ENCODE data around the gene LRRC4B.
"Not testable (repeated sequence)": the region's sequence is repeated elsewhere in the genome, so short reads cannot be mapped to it uniquely, and the experiment has no call there.

Gene LRRC4B, protein sequence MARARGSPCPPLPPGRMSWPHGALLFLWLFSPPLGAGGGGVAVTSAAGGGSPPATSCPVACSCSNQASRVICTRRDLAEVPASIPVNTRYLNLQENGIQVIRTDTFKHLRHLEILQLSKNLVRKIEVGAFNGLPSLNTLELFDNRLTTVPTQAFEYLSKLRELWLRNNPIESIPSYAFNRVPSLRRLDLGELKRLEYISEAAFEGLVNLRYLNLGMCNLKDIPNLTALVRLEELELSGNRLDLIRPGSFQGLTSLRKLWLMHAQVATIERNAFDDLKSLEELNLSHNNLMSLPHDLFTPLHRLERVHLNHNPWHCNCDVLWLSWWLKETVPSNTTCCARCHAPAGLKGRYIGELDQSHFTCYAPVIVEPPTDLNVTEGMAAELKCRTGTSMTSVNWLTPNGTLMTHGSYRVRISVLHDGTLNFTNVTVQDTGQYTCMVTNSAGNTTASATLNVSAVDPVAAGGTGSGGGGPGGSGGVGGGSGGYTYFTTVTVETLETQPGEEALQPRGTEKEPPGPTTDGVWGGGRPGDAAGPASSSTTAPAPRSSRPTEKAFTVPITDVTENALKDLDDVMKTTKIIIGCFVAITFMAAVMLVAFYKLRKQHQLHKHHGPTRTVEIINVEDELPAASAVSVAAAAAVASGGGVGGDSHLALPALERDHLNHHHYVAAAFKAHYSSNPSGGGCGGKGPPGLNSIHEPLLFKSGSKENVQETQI

DNA sequence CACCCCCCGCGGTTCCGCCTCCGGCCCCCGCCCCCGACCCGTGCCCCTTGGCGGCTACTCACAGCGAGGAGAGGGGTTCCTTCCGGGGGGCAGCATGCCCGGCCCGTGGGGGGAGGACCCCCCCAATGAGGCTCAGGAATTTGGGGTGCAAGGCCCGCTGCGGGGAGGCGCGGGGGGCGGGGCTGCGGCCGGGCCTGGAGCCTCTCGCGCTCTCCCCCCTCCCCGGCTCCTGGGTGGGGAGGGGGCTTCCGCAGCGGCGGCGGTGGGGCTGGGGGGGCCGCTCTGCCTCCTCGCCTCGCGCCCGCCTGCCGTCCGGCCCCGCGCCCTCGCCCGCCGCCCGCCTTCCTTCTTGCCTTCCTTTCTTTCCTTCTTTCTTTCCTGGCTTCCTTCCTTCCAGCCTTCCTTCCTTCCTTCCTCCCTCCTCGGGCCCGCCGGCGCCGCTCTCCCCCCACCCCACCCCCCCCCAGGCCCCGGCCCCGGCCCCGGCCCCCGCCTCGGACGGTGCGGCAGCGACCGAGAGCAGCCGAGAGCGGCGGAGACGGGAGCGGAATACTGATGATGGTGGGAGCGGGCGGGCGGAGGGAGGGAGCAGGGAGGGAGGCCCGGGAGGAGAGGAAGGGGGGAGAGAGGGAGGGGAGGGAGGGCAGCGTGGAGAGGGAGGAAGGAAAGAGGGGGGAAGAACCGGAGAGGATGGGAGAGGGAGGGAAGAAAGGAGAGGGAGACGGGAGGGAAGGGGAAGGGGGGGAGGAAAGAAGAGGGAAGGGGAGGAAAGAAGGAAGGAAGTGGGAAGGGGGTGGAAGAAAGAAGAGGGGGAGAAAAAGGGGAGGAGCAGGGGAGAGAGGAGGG is at the start of gene LRRC4B:
TSS of gene LRRC4B (minus strand) at position 554 of the 846 bp plus-strand sequence. CDS start 19,597 bp downstream, outside the sequence.
- Mint-ChIP-seq H3K27me3 (peaks cover 40% of the 10 kb centered on the region), H3K4me1 (peaks cover 15% of the 10 kb centered on the region), H3K4me3 (peak within 1 kb of the TSS; percentile 21), H3K36me3 (peaks cover 2% of the 10 kb centered on the region), H3K27ac (no peak within 1 kb of the TSS), H3K9me3 (no peaks in the 10 kb centered on the region)
- DNase-seq (ENCODE audit: low spot score in 2 of 2) (no peak), ATAC-seq (ENCODE audit: low read depth) (no peak)

- not testable (repeated sequence) for H3K9me3 Mint-ChIP-seq; H3K27ac Mint-ChIP-seq; H3K4me3 Mint-ChIP-seq; H3K27me3 Mint-ChIP-seq; ATAC-seq (ENCODE audit: low read depth); H3K4me1 Mint-ChIP-seq; DNase-seq (ENCODE audit: low spot score in 2 of 2); H3K36me3 Mint-ChIP-seq
Measured at GRCh38 chr19:50612504-50613404, 44.5 kb upstream of the LRRC4B start.

DNA sequence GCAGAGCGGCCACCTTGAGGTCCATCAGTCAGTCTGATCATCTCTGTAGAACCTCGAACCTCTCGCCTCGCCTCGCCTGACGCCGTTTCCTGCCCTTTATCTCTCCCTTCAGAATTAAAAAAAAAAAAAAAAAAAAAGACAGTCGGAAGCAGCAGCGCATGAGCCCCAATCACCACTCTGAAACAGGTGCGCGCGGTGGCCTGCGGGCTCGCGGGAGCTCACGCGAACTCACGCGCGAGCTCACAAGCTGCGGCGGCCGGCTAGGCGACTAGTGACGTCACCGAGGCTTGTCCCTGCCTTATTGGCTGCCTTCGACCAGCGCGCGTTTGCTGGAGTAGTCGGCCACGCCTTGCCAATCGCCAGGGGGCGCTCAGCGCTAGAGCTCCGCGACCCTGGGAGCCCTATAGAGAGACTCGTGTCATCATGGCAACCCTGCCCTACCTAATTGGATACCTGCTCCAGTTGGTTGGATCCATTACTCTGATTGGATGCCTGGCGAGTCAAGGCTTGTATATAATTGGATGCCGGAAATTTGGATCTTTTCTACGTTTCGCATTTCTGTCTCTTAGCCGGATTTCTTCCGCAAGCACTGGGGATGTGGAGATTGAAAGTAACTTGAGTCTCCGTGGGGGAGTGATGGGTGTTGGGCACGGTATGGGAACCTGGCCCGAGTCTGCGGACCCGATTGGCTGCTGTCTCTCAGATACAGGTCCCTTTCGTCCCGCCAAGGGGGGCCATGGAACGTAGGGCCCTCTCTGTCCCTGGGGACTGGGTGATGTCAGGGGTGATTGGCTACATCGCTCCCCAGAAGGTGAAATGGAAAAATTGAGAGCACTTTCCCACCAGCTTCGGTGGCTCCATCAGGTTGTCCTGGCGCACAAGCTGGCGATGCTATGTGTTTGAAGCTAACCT is 39.9 kb upstream of the LRRC4B start:
- DNase-seq (ENCODE audit: low spot score in 2 of 2) (peak; percentile 33 to 48), ATAC-seq (ENCODE audit: low read depth) (peak; percentile 80)
- Mint-ChIP-seq H3K36me3 (peaks cover 5% of the 10 kb centered on the region), H3K27me3 (peaks cover 12% of the 10 kb centered on the region), H3K27ac (no peak overlapping the region), H3K9me3 (peaks cover 12% of the 10 kb centered on the region), H3K4me3 (no peak overlapping the region), H3K4me1 (peaks cover 8% of the 10 kb centered on the region)

DNA sequence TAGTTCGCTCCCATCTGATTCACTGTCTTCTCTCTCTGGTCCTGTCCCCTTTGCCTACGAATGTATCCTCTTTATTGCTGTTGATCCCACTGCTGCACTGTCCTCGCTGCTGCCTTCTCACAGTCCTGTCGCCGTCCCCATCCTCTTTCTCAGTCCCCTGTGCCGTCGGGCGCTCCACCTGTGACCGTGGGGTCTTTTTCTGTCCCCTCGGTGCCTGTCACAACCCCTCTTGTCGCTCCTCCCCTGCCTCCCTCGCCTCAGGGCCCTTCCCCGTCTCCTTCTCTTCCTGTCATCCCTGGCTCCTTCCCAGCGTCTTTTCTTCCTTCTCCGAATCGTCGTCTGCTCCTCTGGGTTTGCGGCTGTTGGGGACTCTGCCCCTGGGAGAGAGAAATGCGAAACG is 39.2 kb upstream of the LRRC4B start:
- peaks cover 16% of the 10 kb centered on the region for H3K27me3 Mint-ChIP-seq
- no peak overlapping the region for H3K4me3 Mint-ChIP-seq
- peaks cover 8% of the 10 kb centered on the region for H3K4me1 Mint-ChIP-seq
- no peak for ATAC-seq (ENCODE audit: low read depth)
- H3K36me3 Mint-ChIP-seq: peaks cover 7% of the 10 kb centered on the region
- peaks cover 12% of the 10 kb centered on the region for H3K9me3 Mint-ChIP-seq
- no peak for DNase-seq (ENCODE audit: low spot score in 2 of 2)
- H3K27ac Mint-ChIP-seq: no peak overlapping the region

GRCh38 chr19:50606059-50606836 is 38.0 kb upstream of the LRRC4B start:
- not testable (repeated sequence) for H3K4me1 Mint-ChIP-seq; H3K36me3 Mint-ChIP-seq; H3K27ac Mint-ChIP-seq; ATAC-seq (ENCODE audit: low read depth); DNase-seq (ENCODE audit: low spot score in 2 of 2); H3K4me3 Mint-ChIP-seq
- Mint-ChIP-seq H3K27me3 (peaks cover 23% of the 10 kb centered on the region), H3K9me3 (peaks cover 12% of the 10 kb centered on the region)

DNA sequence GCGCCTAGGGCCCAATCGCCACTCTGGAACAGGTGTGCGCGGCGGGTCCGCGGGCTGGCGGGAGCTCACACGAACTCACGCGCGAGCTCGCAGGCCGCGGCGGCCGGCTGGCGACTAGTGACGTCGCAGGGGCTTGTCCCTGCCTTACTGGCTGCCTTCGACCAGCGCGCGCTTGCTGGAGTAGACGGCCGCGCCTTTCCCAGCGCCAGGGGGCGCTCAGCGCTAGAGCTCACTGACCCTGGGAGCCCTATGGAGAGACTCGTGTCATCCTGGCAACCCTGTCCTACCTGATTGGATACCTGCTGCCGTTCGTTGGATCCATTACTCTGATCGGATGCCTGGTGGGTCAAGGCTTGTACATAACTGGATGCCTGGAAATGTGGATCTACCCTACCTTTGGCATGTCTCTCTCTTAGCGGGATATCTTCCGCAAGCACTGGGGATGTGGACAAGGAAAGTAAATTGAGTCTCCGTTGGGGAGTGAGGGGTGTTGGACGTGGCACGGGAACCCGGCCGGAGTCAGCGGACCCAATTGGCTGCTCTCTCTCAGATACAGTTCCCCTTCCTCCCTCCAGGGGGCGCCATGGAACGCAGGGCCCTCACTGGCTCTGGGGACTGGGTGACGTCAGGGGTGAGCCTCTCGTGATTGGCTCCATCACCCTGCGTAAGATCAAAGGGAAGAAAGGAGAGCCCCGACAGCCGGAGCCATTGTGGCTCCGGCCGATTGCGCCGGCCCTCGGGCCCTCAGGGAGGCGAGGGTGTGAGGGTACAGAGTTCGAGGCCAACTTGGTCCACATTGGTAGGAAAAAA is 36.2 kb upstream of the LRRC4B start:
- H3K9me3 Mint-ChIP-seq: peaks cover 12% of the 10 kb centered on the region
- not testable (repeated sequence) for ATAC-seq (ENCODE audit: low read depth); DNase-seq (ENCODE audit: low spot score in 2 of 2); H3K4me3 Mint-ChIP-seq; H3K27ac Mint-ChIP-seq; H3K36me3 Mint-ChIP-seq; H3K4me1 Mint-ChIP-seq
- H3K27me3 Mint-ChIP-seq: peaks cover 23% of the 10 kb centered on the region

GRCh38 chr19:50602935-50603334 is 34.7 kb upstream of the LRRC4B start:
- Mint-ChIP-seq H3K27me3 (peaks cover 23% of the 10 kb centered on the region), H3K4me3 (no peak overlapping the region), H3K4me1 (peaks cover 3% of the 10 kb centered on the region), H3K9me3 (peaks cover 8% of the 10 kb centered on the region), H3K27ac (no peak overlapping the region), H3K36me3 (peaks cover 3% of the 10 kb centered on the region)
- DNase-seq (ENCODE audit: low spot score in 2 of 2) (no peak), ATAC-seq (ENCODE audit: low read depth) (no peak)

DNA sequence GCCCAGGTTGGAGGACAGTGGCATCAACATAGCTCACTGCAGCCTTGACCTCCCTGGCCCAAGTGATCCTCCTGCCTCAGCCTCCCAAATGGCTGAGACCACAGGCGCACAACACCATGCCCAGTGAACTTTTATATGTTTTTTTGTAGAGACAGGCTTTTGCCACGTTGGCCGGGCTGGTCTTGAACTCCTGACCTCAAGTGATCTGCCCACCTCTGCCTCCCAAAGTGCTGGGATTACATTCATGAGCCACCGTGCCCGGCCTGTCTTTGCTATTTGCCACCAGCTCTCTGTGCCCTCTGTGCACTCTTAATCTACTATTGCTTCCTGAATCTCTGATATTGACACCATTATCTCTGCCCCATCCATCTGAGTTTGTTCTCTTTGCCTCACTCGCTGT is 34.3 kb upstream of the LRRC4B start:
- no peak overlapping the region for H3K4me3 Mint-ChIP-seq
- H3K36me3 Mint-ChIP-seq: peaks cover 3% of the 10 kb centered on the region
- peaks cover 6% of the 10 kb centered on the region for H3K9me3 Mint-ChIP-seq
- peaks cover 3% of the 10 kb centered on the region for H3K4me1 Mint-ChIP-seq
- no peak for ATAC-seq (ENCODE audit: low read depth)
- no peak overlapping the region for H3K27ac Mint-ChIP-seq
- peaks cover 21% of the 10 kb centered on the region for H3K27me3 Mint-ChIP-seq
- DNase-seq (ENCODE audit: low spot score in 2 of 2): no peak

- Mint-ChIP-seq H3K27me3 (peaks cover 17% of the 10 kb centered on the region), H3K27ac (no peak overlapping the region)
Measured at GRCh38 chr19:50602089-50602422, 33.8 kb upstream of the LRRC4B start.

GRCh38 chr19:50601407-50602088 is 33.3 kb upstream of the LRRC4B start:
- H3K36me3 Mint-ChIP-seq: peaks cover 3% of the 10 kb centered on the region
- H3K4me3 Mint-ChIP-seq: no peak overlapping the region
- H3K27me3 Mint-ChIP-seq: peaks cover 17% of the 10 kb centered on the region
- no peaks in the 10 kb centered on the region for H3K4me1 Mint-ChIP-seq
- ATAC-seq (ENCODE audit: low read depth) (no peak), DNase-seq (ENCODE audit: low spot score in 2 of 2) (no peak)
- no peak overlapping the region for H3K27ac Mint-ChIP-seq
- H3K9me3 Mint-ChIP-seq: peaks cover 2% of the 10 kb centered on the region

More at GRCh38 chr19:50602089-50602422, 33.8 kb upstream of the LRRC4B start:
- Mint-ChIP-seq H3K4me1 (no peaks in the 10 kb centered on the region), H3K36me3 (peaks cover 3% of the 10 kb centered on the region), H3K4me3 (no peak overlapping the region), H3K9me3 (peaks cover 2% of the 10 kb centered on the region)
- DNase-seq (ENCODE audit: low spot score in 2 of 2) (no peak), ATAC-seq (ENCODE audit: low read depth) (no peak)

- Mint-ChIP-seq H3K4me3 (no peak overlapping the region), H3K27ac (no peak overlapping the region), H3K36me3 (peaks cover 2% of the 10 kb centered on the region), H3K9me3 (no peaks in the 10 kb centered on the region), H3K27me3 (peaks cover 17% of the 10 kb centered on the region), H3K4me1 (no peaks in the 10 kb centered on the region)
- no peak for ATAC-seq (ENCODE audit: low read depth)
- no peak for DNase-seq (ENCODE audit: low spot score in 2 of 2)
Measured at GRCh38 chr19:50599427-50599826, 31.2 kb upstream of the LRRC4B start.
